H9 (cell line): Measurements from ENCODE around the gene C17orf75. TPM values are rescaled to one million over a fixed set of nuclear protein-coding genes. Genes with fewer than 3 reads are reported as not detected.

Experiments
- DNase-seq: peaks from one replicate; pipeline ENCODE4 v3.0.0-alpha.2; 2017
- H2AFZ ChIP-seq: one replicate; pipeline ENCODE4 v1.6.1; 2013; ENCODE audit warnings: mild to moderate bottlenecking, low read length, control low read depth, moderate library complexity
- H2AK5ac ChIP-seq: 2 replicates; pipeline ENCODE4 v1.6.1; 2013; ENCODE audit warnings: low read length, control low read depth, mixed read lengths; ENCODE audit not compliant: insufficient read length
- H2BK120ac ChIP-seq: one replicate; pipeline ENCODE4 v1.6.1; 2013; ENCODE audit warnings: low read depth, mild to moderate bottlenecking, low read length, control low read depth, inconsistent platforms; ENCODE audit not compliant: poor library complexity, severe bottlenecking
- H2BK12ac ChIP-seq: 2 replicates; pipeline ENCODE4 v1.6.1; 2013; ENCODE audit warnings: low read length, control low read depth, mixed read lengths, low read depth; ENCODE audit not compliant: insufficient read length
- H2BK15ac ChIP-seq: 2 replicates; pipeline ENCODE4 v1.6.1; 2013; ENCODE audit warnings: low read depth, low read length, control low read depth
- H2BK20ac ChIP-seq: one replicate; pipeline ENCODE4 v1.6.1; 2013; ENCODE audit warnings: low read depth, mild to moderate bottlenecking, low read length, control low read depth, inconsistent platforms; ENCODE audit not compliant: poor library complexity, severe bottlenecking
- H2BK5ac ChIP-seq: 2 replicates; pipeline ENCODE4 v1.6.1; 2013; ENCODE audit warnings: low read length, control low read depth, mixed read lengths; ENCODE audit not compliant: insufficient read length
- H3K14ac ChIP-seq: 2 replicates; pipeline ENCODE4 v1.6.1; 2013; ENCODE audit warnings: low read length, control low read depth; ENCODE audit not compliant: insufficient read depth
- H3K18ac ChIP-seq: 2 replicates; pipeline ENCODE4 v1.6.1; 2013; ENCODE audit warnings: low read depth, mild to moderate bottlenecking, mixed read lengths, low read length, control low read depth; ENCODE audit not compliant: insufficient read length
- H3K23ac ChIP-seq: 2 replicates; pipeline ENCODE4 v1.6.1; 2013; ENCODE audit warnings: low read length, control low read depth, mixed read lengths, low read depth; ENCODE audit not compliant: insufficient read length
- H3K23me2 ChIP-seq: 2 replicates; pipeline ENCODE4 v1.6.1; 2013; ENCODE audit warnings: low read depth, mild to moderate bottlenecking, mixed read lengths, low read length, control low read depth; ENCODE audit not compliant: insufficient read length, poor library complexity, severe bottlenecking
- H3K27ac ChIP-seq: 2 replicates; pipeline ENCODE4 v1.5.1; 2013; ENCODE audit warnings: low read length, control low read depth, mixed read lengths, low read depth; ENCODE audit not compliant: insufficient read length
- H3K27me3 ChIP-seq: 2 replicates; pipeline ENCODE4 v1.6.1; 2013; ENCODE audit warnings: low read length, control low read depth, inconsistent platforms; ENCODE audit not compliant: insufficient read depth
- H3K4ac ChIP-seq: 2 replicates; pipeline ENCODE4 v1.6.1; 2013; ENCODE audit warnings: low read depth, mild to moderate bottlenecking, control low read depth, inconsistent platforms, low read length, moderate library complexity
- H3K4me1 ChIP-seq: 2 replicates; pipeline ENCODE4 v1.6.1; 2013; ENCODE audit warnings: low read length, control low read depth, inconsistent platforms; ENCODE audit not compliant: insufficient read depth
- H3K4me2 ChIP-seq: 2 replicates; pipeline ENCODE4 v1.6.1; 2013; ENCODE audit warnings: low read length, control low read depth, mixed read lengths; ENCODE audit not compliant: insufficient read length, insufficient read depth
- H3K56ac ChIP-seq: 2 replicates; pipeline ENCODE4 v1.6.1; 2013; ENCODE audit warnings: low read depth, mild to moderate bottlenecking, mixed read lengths, low read length, control low read depth; ENCODE audit not compliant: insufficient read length
- H3K79me1 ChIP-seq: 2 replicates; pipeline ENCODE4 v1.6.1; 2013; ENCODE audit warnings: low read depth, mild to moderate bottlenecking, moderate library complexity, low read length, control low read depth, inconsistent platforms; ENCODE audit not compliant: insufficient read depth, poor library complexity, severe bottlenecking
- H3K79me2 ChIP-seq: 2 replicates; pipeline ENCODE4 v1.6.1; 2013; ENCODE audit warnings: low read length, control low read depth, inconsistent platforms; ENCODE audit not compliant: insufficient read depth
- H3K9ac ChIP-seq: 2 replicates; pipeline ENCODE4 v1.6.1; 2013; ENCODE audit warnings: low read length, control low read depth, mixed read lengths; ENCODE audit not compliant: insufficient read length; ENCODE audit errors: extremely low read depth
- H3K9me3 ChIP-seq: one replicate; pipeline ENCODE4 v1.6.1; 2013; ENCODE audit warnings: low read depth, low read length, inconsistent platforms; ENCODE audit not compliant: control insufficient read depth
- H3T11ph ChIP-seq: one replicate; pipeline ENCODE4 v1.6.1; 2013; ENCODE audit warnings: mild to moderate bottlenecking, low read length, control low read depth, inconsistent platforms
- H4K20me1 ChIP-seq: one replicate; pipeline ENCODE4 v1.6.1; 2013; ENCODE audit not compliant: control insufficient read depth, insufficient read length, insufficient read depth
- H4K5ac ChIP-seq: 2 replicates; pipeline ENCODE4 v1.6.1; 2013; ENCODE audit warnings: low read depth, mild to moderate bottlenecking, mixed read lengths, low read length, control low read depth; ENCODE audit not compliant: insufficient read length
- H4K8ac ChIP-seq: replicated peaks from 2 replicates; pipeline ENCODE4 v1.6.1; 2013; ENCODE audit warnings: low read length, control low read depth, mixed read lengths, low read depth; ENCODE audit not compliant: insufficient read length
- H4K91ac ChIP-seq: 2 replicates; pipeline ENCODE4 v1.6.1; 2013; ENCODE audit warnings: low read depth, mild to moderate bottlenecking, moderate library complexity, mixed read lengths, low read length, control low read depth; ENCODE audit not compliant: insufficient read length
- H3K27ac Mint-ChIP-seq, 3 experiments: 2 replicates in 2 of 3; 3 replicates in 1 of 3; pipeline ENCODE4 v1.8.0; 2020 to 2021; ENCODE audit warnings: mixed read lengths in 3 of 3, mild to moderate bottlenecking in 1 of 3, moderate library complexity in 1 of 3
- H3K27me3 Mint-ChIP-seq: 2 replicates; pipeline ENCODE4 v1.8.0; 2021; ENCODE audit warnings: low read depth, mild to moderate bottlenecking, moderate library complexity, mixed read lengths
- H3K36me3 Mint-ChIP-seq, 3 experiments: 2 replicates in 2 of 3; 3 replicates in 1 of 3; pipeline ENCODE4 v1.8.0; 2020 to 2021; ENCODE audit warnings: low read depth in 3 of 3, mixed read lengths in 3 of 3; ENCODE audit not compliant: insufficient read depth in 1 of 3
- H3K4me1 Mint-ChIP-seq, 2 experiments: 2 replicates each; pipeline ENCODE4 v1.8.0; 2020; ENCODE audit warnings: mixed read lengths in 2 of 2
- H3K4me3 Mint-ChIP-seq, 2 experiments: 2 replicates in 1 of 2; 3 replicates in 1 of 2; pipeline ENCODE4 v1.8.0; 2020 to 2021; ENCODE audit warnings: mild to moderate bottlenecking in 2 of 2, mixed read lengths in 2 of 2, moderate library complexity in 1 of 2
- H3K9me3 Mint-ChIP-seq, 2 experiments: 2 replicates in 1 of 2; 3 replicates in 1 of 2; pipeline ENCODE4 v1.8.0; 2020; ENCODE audit warnings: mild to moderate bottlenecking in 2 of 2, mixed read lengths in 2 of 2, moderate library complexity in 1 of 2
- CTCF ChIP-seq: fragments of 200-600 bp; sonication (generic); conservative IDR thresholded peaks from 3 replicates; pipeline ENCODE4 v1.8.0; 2021; ENCODE audit warnings: antibody characterized with exemption, mild to moderate bottlenecking
- WGBS: extraction: QIAGEN DNeasy Blood & Tissue Kit; methylation state at CpG from one replicate; pipeline ENCODE4 v1.1.7; 2013; ENCODE audit warnings: missing lambda C conversion rate, low lambda C conversion rate, mixed read lengths; ENCODE audit not compliant: insufficient read length; ENCODE audit errors: extremely low coverage; 5-methylcytosine and 5-hydroxymethylcytosine counted together
- total RNA-seq: library from RNA; stranded (reverse); gene quantifications from 2 replicates; pipeline ENCODE4 v1.2.1, GENCODE V29; 2021

Gene C17orf75
- total RNA-seq, 1 experiment from 2014 or later: 40.4 TPM

- Histone ChIP-seq H3K79me2 (no peaks in the 10 kb centered on the region; the same call in 1 of the 2 replicates), H3K27me3 (no peaks in the 10 kb centered on the region), H3K14ac (no peak overlapping the region), H3K4me1 (peaks cover 3% of the 10 kb centered on the region), H2BK12ac (no peak overlapping the region), H3K18ac (no peak overlapping the region), H3K9ac (no peak overlapping the region), H3K4me2 (no peak overlapping the region), H3K23me2 (no peaks in the 10 kb centered on the region), H4K20me1 (no peaks in the 10 kb centered on the region), H3K79me1 (no peaks in the 10 kb centered on the region), H2BK5ac (no peak overlapping the region), H4K91ac (no peak overlapping the region), H4K5ac (no peak overlapping the region), H3T11ph (no peak overlapping the region), H2BK20ac (no peak overlapping the region), H3K9me3 (no peaks in the 10 kb centered on the region), H3K23ac (no peak overlapping the region), H2BK120ac (no peak overlapping the region), H2AFZ (no peak overlapping the region), H3K27ac (no peak overlapping the region), H2BK15ac (no peak overlapping the region), H4K8ac (no peak overlapping the region), H2AK5ac (no peak overlapping the region), H3K4ac (no peak overlapping the region), H3K56ac (no peak overlapping the region)
- no peak for DNase-seq
- Mint-ChIP-seq H3K4me3 (no peak overlapping the region), H3K27ac (no peak overlapping the region), H3K9me3 (no peaks in the 10 kb centered on the region), H3K4me1 (peaks cover 31 to 38% of the 10 kb centered on the region in 2 experiments), H3K27me3 (peaks cover 3% of the 10 kb centered on the region; the same call in 1 of the 2 replicates), H3K36me3 (peaks cover 0 to 16% (median 1%) of the 10 kb centered on the region in 3 experiments; a peak in 3 of 7 replicates)
- no peak for TF ChIP-seq CTCF
- WGBS: no CpG with 5 or more reads among the region's 9 CpGs
Observed at GRCh38 chr17:32314636-32315035, 27.3 kb downstream of the C17orf75 start.
